Transverse colon (tissue), 4 donors: ENCODE measurements around the gene SMPD4. TPM values are rescaled to one million over a fixed set of nuclear protein-coding genes. Genes with fewer than 3 reads are reported as not detected.
"Not testable (repeated sequence)": the region's sequence is repeated elsewhere in the genome, so short reads cannot be mapped to it uniquely, and the experiment has no call there.

Experiments used
- DNase-seq: peaks from one replicate; pipeline ENCODE4 v3.0.0-alpha.2; 2019
- H3K27ac ChIP-seq, 4 donors: fragments of 200-600 bp; sonication (generic); 2 replicates each; pipeline ENCODE4 v1.5.1; 2016 to 2018; ENCODE audit warnings: inconsistent platforms in 4 of 4
- H3K27me3 ChIP-seq: fragments of 200-600 bp; sonication (generic); 2 replicates; pipeline ENCODE4 v1.5.1; 2017; ENCODE audit warnings: inconsistent platforms
- H3K36me3 ChIP-seq, 4 donors: fragments of 200-600 bp; sonication (generic); 2 replicates each; pipeline ENCODE4 v1.5.1; 2017 to 2019; ENCODE audit warnings: inconsistent platforms in 4 of 4
- H3K4me1 ChIP-seq, 4 donors: fragments of 200-600 bp; sonication (generic); 2 replicates each; pipeline ENCODE4 v1.5.1; 2017 to 2020; ENCODE audit warnings: inconsistent platforms in 4 of 4
- H3K4me3 ChIP-seq, 4 donors: fragments of 200-600 bp; sonication (generic); 1 replicate in 1 of 4; 2 replicates in 3 of 4; pipeline versions ENCODE4 v1.5.1 to v1.6.1; 2017 to 2019; ENCODE audit warnings: inconsistent platforms in 4 of 4
- H3K9me3 ChIP-seq, 2 donors: fragments of 200-600 bp; sonication (generic); 2 replicates each; pipeline ENCODE4 v1.5.1; 2017 to 2019; ENCODE audit warnings: inconsistent platforms in 2 of 2
- EP300 ChIP-seq: sonication (generic); formaldehyde crosslinking; IDR thresholded peaks from one replicate; pipeline ENCODE4 v1.6.1; 2017; ENCODE audit warnings: antibody characterized with exemption, low read depth
- POLR2A ChIP-seq: fragments of 450-650 bp; IDR thresholded peaks from one replicate; pipeline ENCODE4 v1.6.1; 2016; ENCODE audit warnings: antibody characterized with exemption, mild to moderate bottlenecking, moderate library complexity
- POLR2AphosphoS5 ChIP-seq, 3 donors: sonication (generic); formaldehyde crosslinking; IDR thresholded peaks; one replicate each; pipeline ENCODE4 v1.6.1; 2016; ENCODE audit warnings: antibody characterized with exemption in 3 of 3
- WGBS, 2 donors: methylation state at CpG; one replicate each; pipeline ENCODE4 v1.1.5; 2018; ENCODE audit warnings: low coverage in 1 of 2; 5-methylcytosine and 5-hydroxymethylcytosine counted together
- in situ Hi-C, 4 donors: fragments of 200-750 bp; cut with MboI; loops; one replicate each; pipeline versions ENCODE4 v1.15.0 to v1.15.1; 2017; ENCODE audit warnings: low sequenced_read_pairs in 3 of 4, low pct_ligation_motif_present in 1 of 4, low pct_unique_long_range_greater_than_20kb in 1 of 4
- intact Hi-C: fragments of 100-400 bp; cut with DNase I; formaldehyde crosslinking; loops from one replicate; pipeline ENCODE4 v1.15.1; 2023; ENCODE audit warnings: low total_unique reads
- total RNA-seq, 4 donors: library from RNA; depleted of rRNA; stranded (reverse); fragments of >200 nt; gene quantifications; one replicate each; pipeline ENCODE4 v1.1.0, GENCODE V29; 2016
- TF ChIP-seq, protein P1 (sequence below), 5 experiments: fragments of 200-600 bp in 3 of 5; fragments of 450-650 bp in 2 of 5; sonication (generic) in 3 of 5; IDR thresholded peaks; 1 replicate in 2 of 5; 2 replicates in 3 of 5; pipeline ENCODE4 v1.5.1; 2016 to 2017; ENCODE audit warnings: antibody characterized with exemption in 5 of 5, inconsistent platforms in 3 of 5, mild to moderate bottlenecking in 2 of 5, moderate library complexity in 1 of 5

SMPD4 gene
- total RNA-seq, 4 donors from 2014 or later: 29.1 to 110 (median 52.8) TPM

DNA sequence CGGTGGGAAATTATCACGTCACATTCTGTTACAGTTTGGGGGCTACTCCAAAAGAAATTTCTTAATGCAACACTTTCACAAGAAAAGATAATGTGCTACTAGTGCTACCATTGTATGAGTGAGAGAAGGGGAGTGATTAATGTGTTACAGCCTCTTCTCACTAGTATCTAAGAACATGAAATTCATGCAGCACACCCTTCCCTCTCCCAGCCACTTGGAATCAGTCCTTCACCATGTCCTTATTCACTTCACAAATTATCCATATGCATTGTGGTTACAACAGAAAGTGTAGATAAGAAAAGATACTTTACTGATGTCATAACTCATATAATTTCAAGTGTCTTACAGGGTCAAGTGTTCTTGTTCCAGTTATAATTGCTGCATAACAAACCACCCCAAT lies 37.7 kb upstream of the SMPD4 start:
- 96% methylated on average over 2 of the region's 2 CpGs; no CpG with 5 or more reads in 1 of the 2 donors for WGBS, 2 donors
- peaks cover 14% of the 10 kb centered on the region for H3K27me3 ChIP-seq
- H3K4me1 ChIP-seq, DNase-seq, H3K36me3 ChIP-seq, in situ Hi-C loops, H3K27ac ChIP-seq, intact Hi-C loops, H3K9me3 ChIP-seq, H3K4me3 ChIP-seq: not testable (repeated sequence)

DNA sequence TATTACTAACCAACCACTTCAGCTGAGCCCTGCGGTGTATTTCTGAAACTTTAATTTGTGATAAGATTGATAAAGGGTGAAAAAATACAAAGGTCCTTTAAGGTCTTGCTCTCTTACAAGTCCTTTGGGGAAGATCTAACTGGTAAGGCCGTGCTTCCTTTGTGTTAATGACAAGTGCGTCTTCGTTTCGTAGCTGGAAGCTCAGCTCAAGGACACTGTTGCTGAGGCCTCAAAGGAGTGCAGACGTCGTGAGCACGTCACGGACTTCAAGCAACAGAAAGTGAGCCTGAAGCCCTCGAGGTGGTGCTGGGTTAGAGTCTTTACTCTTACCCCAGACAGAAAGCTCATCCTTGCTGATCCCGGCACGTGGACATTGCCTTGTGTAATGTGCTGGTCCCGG lies 25.6 kb upstream of the SMPD4 start:
- H3K4me3 ChIP-seq, H3K4me1 ChIP-seq, H3K9me3 ChIP-seq, in situ Hi-C loops, intact Hi-C loops, H3K36me3 ChIP-seq, H3K27me3 ChIP-seq, DNase-seq, H3K27ac ChIP-seq: not testable (repeated sequence)
- 86% methylated on average over 5 to 12 of the region's 13 CpGs for WGBS, 2 donors

DNA sequence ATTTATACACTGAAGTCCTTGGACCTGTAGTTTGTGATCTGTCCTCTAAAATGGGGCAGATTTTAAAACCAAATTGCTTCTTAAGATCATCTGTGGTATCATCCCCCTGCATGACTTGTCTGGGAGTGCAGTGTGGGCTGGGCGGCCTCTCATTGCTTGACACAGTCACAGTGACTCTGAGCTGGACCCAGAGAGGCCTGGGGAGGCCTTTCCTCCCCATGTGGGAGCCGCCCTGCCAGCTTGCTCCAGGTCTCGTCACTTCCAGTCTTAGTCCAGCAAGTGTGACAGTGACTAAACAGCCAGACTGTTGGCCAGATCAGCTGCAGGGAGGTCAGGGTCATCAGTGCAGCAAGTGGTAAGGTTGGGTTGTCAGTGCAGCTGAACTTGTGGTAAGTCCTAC lies 21.7 kb upstream of the SMPD4 start:
- H3K9me3 ChIP-seq, H3K27me3 ChIP-seq, H3K4me3 ChIP-seq, H3K36me3 ChIP-seq, in situ Hi-C loops, intact Hi-C loops, DNase-seq, H3K27ac ChIP-seq, H3K4me1 ChIP-seq: not testable (repeated sequence)
- 92% methylated on average over 2 of the region's 3 CpGs; no CpG with 5 or more reads in 1 of the 2 donors for WGBS, 2 donors

DNA sequence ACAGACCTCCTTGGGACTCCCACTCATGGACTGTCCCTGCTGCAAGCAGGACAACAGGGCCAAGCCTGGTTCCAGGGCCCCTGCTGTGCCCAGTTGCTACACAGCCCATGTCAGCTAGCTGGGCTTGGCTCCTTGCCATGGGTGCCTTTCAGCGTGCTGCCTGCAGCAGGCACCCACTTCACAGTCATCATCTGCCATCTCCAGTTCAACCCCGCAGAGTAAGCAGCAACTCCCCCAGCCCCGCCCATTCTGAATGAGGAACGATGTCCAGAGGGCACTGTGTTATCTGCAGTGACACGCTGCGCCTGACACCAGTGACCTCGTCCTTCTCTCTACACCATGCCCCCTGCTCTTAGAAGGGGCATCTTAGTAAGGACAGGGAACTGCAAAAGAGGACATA lies 21.1 kb upstream of the SMPD4 start:
- H3K4me3 ChIP-seq, intact Hi-C loops, H3K36me3 ChIP-seq, H3K27me3 ChIP-seq, H3K4me1 ChIP-seq, in situ Hi-C loops, H3K27ac ChIP-seq, H3K9me3 ChIP-seq: not testable (repeated sequence)
- WGBS, 2 donors: 40% methylated on average over 1 of the region's 7 CpGs; no CpG with 5 or more reads in 1 of the 2 donors
- DNase-seq: peak; percentile 37

DNA sequence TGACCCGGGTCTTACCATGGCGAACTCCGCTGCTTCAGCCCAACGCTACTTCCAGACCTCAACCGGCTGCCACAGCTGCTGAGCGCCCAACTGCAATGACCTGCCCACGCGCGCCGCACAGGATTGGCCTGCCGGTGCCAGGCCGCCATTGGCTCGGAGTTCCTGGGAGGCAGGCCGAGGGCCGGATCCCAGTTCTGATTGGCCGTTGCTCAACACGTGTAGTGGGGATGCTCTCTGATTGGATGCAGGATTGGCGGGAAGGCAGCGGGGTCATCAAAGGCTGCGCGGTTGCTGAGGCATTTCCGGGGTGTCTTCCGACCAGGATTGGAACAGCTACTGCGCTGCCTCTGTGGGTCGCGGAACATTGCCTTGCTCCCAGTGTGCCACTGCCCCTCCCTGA lies 16.9 kb upstream of the SMPD4 start, which contains the start of gene TUBA3E:
TUBA3E (minus strand) TSS at position 97 of the 400 bp plus-strand sequence; CDS start at position 18, 79 bp downstream.
- no peaks in the 10 kb centered on the region for H3K36me3 ChIP-seq
- no peak for TF ChIP-seq POLR2AphosphoS5 (IDR thresholded peaks at IDR 0.05)
- no peak for TF ChIP-seq EP300
- TF ChIP-seq POLR2A: no peak
- TF ChIP-seq, protein P1, sequence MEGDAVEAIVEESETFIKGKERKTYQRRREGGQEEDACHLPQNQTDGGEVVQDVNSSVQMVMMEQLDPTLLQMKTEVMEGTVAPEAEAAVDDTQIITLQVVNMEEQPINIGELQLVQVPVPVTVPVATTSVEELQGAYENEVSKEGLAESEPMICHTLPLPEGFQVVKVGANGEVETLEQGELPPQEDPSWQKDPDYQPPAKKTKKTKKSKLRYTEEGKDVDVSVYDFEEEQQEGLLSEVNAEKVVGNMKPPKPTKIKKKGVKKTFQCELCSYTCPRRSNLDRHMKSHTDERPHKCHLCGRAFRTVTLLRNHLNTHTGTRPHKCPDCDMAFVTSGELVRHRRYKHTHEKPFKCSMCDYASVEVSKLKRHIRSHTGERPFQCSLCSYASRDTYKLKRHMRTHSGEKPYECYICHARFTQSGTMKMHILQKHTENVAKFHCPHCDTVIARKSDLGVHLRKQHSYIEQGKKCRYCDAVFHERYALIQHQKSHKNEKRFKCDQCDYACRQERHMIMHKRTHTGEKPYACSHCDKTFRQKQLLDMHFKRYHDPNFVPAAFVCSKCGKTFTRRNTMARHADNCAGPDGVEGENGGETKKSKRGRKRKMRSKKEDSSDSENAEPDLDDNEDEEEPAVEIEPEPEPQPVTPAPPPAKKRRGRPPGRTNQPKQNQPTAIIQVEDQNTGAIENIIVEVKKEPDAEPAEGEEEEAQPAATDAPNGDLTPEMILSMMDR (IDR thresholded peaks at IDR 0.05): no peak
- no peak for DNase-seq
- 99% methylated on average over 15 of the region's 26 CpGs; no CpG with 5 or more reads in 1 of the 2 donors for whole genome bisulfite sequencing, 2 donors
- no peaks in the 10 kb centered on the region for H3K27me3 ChIP-seq
- intact Hi-C loops (no loop called here), in situ Hi-C loops (no loop called here)
- no peaks in the 10 kb centered on the region for H3K4me1 ChIP-seq
- no peaks in the 10 kb centered on the region for H3K9me3 ChIP-seq
- no peak within 1 kb of the TSS for H3K27ac ChIP-seq
- no peak within 1 kb of the TSS for H3K4me3 ChIP-seq

DNA sequence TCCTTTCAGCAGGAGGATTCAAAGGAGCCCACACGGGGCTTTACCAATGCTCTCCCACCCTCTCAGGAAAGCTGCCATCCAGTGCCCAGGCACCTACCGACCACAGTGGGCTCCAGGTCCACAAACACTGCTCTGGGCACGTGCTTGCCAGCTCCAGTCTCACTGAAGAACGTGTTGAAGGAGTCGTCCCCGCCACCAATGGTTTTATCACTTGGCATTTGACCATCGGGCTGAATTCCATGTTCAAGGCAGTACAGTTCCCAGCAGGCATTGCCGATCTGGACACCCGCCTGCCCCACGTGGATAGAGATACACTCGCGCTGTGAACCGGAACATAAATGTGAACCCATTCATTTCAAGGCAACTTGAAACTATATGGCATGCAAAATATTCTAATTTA lies 14.7 kb upstream of the SMPD4 start:
- DNase-seq, H3K4me3 ChIP-seq, in situ Hi-C loops, H3K27ac ChIP-seq, intact Hi-C loops, H3K4me1 ChIP-seq, H3K9me3 ChIP-seq, H3K36me3 ChIP-seq, H3K27me3 ChIP-seq: not testable (repeated sequence)
- WGBS, 2 donors: 96 to 100% methylated on average over 1 to 8 of the region's 13 CpGs

DNA sequence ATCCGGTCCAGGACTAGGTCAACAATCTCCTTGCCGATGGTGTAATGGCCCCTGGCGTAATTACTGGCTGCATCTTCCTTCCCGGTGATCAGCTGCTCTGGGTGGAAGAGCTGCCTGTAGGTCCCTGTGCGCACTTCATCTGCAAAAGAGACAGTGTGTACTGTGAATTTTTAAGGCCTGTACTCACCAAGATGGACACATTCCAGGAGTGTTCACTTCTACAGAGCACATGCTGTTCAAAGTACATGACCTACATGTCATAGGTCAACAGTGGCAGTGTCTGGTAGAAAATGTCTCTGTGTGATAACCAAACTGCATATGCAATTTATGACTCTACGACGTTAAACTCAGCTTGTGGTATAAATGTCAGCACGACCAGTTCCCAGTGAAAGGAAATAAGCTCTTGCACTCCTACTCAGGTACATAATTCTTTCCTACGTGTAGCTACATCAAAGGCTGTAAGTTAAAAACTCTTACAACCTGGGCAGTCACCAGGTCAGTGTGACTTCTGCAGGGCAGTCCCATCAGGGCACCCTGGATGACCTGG lies 13.8 kb upstream of the SMPD4 start:
- H3K27ac ChIP-seq, H3K9me3 ChIP-seq, H3K4me3 ChIP-seq, H3K27me3 ChIP-seq, DNase-seq, H3K36me3 ChIP-seq, H3K4me1 ChIP-seq, in situ Hi-C loops, intact Hi-C loops: not testable (repeated sequence)
- WGBS, 2 donors: 62% methylated on average over 8 of the region's 9 CpGs; no CpG with 5 or more reads in 1 of the 2 donors

DNA sequence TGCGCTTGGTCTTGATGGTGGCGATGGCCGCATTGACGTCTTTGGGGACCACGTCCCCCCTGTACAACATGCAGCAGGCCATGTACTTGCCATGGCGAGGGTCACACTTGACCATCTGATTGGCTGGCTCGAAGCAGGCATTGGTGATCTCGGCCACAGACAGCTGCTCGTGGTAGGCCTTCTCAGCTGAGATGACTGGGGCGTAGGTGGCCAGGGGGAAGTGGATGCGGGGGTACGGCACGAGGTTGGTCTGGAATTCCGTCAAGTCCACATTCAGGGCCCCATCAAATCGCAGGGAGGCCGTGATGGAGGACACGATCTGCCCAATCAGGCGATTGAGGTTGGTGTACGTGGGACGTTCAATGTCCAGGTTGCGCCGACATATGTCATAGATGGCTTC lies 12.4 kb upstream of the SMPD4 start:
- 82% methylated on average over 17 of the region's 22 CpGs; no CpG with 5 or more reads in 1 of the 2 donors for WGBS, 2 donors

DNA sequence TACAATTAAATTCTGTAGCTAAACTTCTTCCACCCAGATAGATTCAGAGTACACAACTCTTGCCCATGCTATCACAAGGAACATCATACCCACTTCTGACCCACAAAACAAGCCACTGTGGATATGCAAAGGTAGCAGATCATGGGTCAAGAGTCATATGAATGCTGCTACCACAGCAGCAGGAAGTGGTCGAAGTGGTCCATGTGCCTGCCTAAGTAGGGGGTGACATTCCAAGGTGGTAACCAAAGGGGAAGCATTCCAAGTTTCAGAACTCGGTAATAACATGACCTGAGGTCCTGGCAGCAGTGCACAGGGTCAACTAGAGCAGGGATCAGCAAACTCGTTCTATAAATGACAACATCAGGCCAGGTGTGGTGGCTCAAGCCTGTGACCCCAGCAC lies 11.0 kb upstream of the SMPD4 start:
- H3K27ac ChIP-seq, H3K36me3 ChIP-seq, H3K4me1 ChIP-seq, H3K27me3 ChIP-seq, DNase-seq, in situ Hi-C loops, H3K9me3 ChIP-seq, H3K4me3 ChIP-seq, intact Hi-C loops: not testable (repeated sequence)
- WGBS, 2 donors: 76% methylated on average over 3 of the region's 3 CpGs; no CpG with 5 or more reads in 1 of the 2 donors

More for the DNA sequence above, 12.4 kb upstream of the SMPD4 start:
- H3K27me3 ChIP-seq, H3K4me3 ChIP-seq, in situ Hi-C loops, H3K27ac ChIP-seq, intact Hi-C loops, H3K9me3 ChIP-seq, H3K36me3 ChIP-seq, DNase-seq, H3K4me1 ChIP-seq: not testable (repeated sequence)

DNA sequence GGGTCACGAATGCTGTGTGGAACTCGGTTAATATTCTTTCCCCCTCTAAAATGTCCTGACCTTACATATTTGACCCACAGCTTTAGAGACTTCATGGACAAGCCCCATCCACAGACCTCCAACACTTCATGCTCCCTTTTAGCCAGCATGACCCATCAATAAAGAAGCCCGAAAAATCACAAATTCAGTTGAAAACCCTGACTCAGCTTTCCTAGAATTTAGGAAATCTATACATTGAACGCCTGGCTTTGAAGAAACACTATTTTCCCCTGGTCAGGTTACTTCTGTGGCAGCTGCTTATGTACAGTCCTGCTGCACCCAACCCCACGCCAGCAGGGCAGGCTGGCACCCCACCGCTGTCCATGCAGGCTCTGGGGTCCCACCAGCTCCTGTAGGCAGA lies 9.9 kb upstream of the SMPD4 start:
- H3K4me3 ChIP-seq, in situ Hi-C loops, H3K9me3 ChIP-seq, intact Hi-C loops, H3K36me3 ChIP-seq, H3K27ac ChIP-seq, H3K4me1 ChIP-seq, H3K27me3 ChIP-seq, DNase-seq: not testable (repeated sequence)
- 80 to 93% methylated on average over 1 to 6 of the region's 6 CpGs for WGBS, 2 donors
